Cardiac fibroblast (primary cell): Measurements from ENCODE around the gene LBX1.

Experiments used
- DNase-seq, 2 donors: peaks; one replicate each; pipeline versions ENCODE4 v3.0.0 to v3.0.0-alpha.2; 2010; ENCODE audit warnings: low read depth in 2 of 2
- H3K4me3 ChIP-seq, 2 donors: replicated peaks in 1 of 2; 1 replicate in 1 of 2; 2 replicates in 1 of 2; pipeline ENCODE4 v1.5.1; 2011; ENCODE audit warnings: low read depth in 2 of 2, low read length in 2 of 2, mild to moderate bottlenecking in 2 of 2, moderate library complexity in 1 of 2
- CTCF ChIP-seq: IDR thresholded peaks from one replicate; pipeline ENCODE4 v1.5.1; 2011; ENCODE audit warnings: low read depth, mild to moderate bottlenecking, low read length, inconsistent platforms

The LBX1 gene

GRCh38 chr10:101221549-101221948, 7.7 kb downstream of the LBX1 start:
- TF ChIP-seq CTCF: no peak
- DNase-seq: no peak
- no peak overlapping the region for H3K4me3 ChIP-seq

GRCh38 chr10:101219946-101220451, 9.3 kb downstream of the LBX1 start:
- no peak for TF ChIP-seq CTCF
- DNase-seq: no peak
- no peak overlapping the region for H3K4me3 ChIP-seq

GRCh38 chr10:101219139-101219945, 9.9 kb downstream of the LBX1 start:
- TF ChIP-seq CTCF: no peak
- DNase-seq: no peak
- no peak overlapping the region for H3K4me3 ChIP-seq

GRCh38 chr10:101218351-101219138, 10.7 kb downstream of the LBX1 start:
- no peak for TF ChIP-seq CTCF
- DNase-seq: no peak
- no peak overlapping the region for H3K4me3 ChIP-seq

- peak; percentile 37 to 48 for DNase-seq
- H3K4me3 ChIP-seq: no peak overlapping the region
- TF ChIP-seq CTCF: peak; percentile 32
Measured at GRCh38 chr10:101217450-101218281, 11.6 kb downstream of the LBX1 start.

- H3K4me3 ChIP-seq: no peak overlapping the region
- DNase-seq: no peak
- no peak for TF ChIP-seq CTCF
Measured at GRCh38 chr10:101217044-101217425, 12.2 kb downstream of the LBX1 start.
